HG03139 (cell line): Measurements from ENCODE around the gene SULT2B1.

ENCODE experiments used
- ATAC-seq: cut with Tn5 transposase; IDR thresholded peaks from one replicate; pipeline ENCODE4 v1.9.1; 2021; ENCODE audit not compliant: unreplicated experiment

Gene SULT2B1

GRCh38 chr19:48598996-48599700, 47.2 kb downstream of the SULT2B1 start:
- ATAC-seq: no peak

DNA sequence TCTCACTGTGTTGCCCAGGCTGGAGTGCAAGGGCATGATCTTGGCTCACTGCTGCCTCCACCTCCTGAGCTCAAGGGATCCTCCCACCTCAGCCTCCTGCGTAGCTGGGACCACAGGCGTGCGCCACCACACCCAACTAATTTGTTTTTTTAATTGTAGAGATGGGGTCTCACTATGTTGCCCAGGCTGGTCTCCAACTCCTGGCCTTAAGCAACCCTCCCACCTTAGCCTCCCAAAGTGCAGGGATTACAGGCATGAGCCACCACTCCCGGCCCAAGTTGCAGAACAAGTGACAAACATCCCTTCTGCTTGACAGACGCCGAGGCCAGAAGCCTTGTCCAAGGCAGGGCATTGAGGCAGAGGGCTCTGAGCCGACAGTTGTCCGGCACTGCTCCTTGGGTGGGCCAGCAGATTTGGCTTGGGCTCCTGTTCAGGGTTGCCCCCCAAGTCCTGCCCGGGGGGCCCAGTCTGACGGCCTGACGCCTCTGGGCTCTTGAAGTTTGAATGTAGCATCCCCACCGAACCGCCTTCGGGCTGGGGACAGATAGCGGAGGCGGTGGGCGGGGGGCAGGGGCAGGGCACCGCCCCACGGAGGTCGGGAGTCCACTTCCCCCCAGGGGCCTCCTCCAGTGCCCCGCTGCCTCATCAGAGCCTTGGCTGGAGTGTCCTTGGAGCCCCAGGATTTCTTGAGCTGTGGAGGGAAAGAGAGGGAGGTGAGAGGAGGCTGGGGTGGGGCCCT, 48.9 kb downstream of the SULT2B1 start:
- no peak for ATAC-seq

- ATAC-seq: no peak
These were observed 51.0 kb downstream of the SULT2B1 start for GRCh38 chr19:48603001-48603400.

DNA sequence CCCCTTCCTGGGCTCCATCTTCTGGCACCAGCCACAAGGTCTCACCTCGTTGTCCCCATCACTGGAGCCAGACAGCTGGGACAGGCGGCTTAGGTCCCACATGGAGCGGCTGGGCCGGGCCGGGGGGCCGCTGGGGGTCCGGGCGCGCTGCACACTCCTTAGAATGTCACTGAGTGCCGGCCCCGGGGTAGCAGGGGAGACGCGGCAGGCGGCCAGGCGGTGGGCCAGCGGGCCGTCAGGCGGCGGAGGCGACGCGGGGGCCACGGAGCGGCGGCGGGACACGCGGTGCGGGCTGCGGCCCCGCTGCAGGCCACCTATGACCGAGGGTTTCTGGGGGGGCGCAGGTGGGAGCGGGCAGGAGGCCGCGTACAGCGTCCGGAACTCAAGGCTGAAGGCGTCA, 51.5 kb downstream of the SULT2B1 start:
- ATAC-seq: no peak

DNA sequence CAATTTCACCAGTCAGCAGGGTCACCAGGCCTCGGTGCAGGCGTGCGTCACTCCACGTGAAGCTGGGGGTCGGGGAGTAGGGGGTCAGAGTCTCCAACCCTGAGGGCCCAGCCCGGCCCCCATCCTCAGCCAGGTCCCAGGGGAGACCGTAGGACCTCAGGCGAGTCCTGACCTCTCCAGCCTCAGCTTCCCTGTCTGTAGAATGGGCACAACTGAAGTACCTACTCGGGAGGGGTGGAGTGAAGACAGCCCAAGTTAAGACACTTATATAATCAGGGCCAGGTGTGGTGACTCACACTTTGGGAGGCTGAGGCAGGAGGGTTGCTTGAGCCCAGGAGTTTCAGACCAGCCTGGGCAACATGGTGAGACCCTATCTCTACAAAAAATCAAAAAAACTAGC, 51.9 kb downstream of the SULT2B1 start:
- ATAC-seq: no peak

DNA sequence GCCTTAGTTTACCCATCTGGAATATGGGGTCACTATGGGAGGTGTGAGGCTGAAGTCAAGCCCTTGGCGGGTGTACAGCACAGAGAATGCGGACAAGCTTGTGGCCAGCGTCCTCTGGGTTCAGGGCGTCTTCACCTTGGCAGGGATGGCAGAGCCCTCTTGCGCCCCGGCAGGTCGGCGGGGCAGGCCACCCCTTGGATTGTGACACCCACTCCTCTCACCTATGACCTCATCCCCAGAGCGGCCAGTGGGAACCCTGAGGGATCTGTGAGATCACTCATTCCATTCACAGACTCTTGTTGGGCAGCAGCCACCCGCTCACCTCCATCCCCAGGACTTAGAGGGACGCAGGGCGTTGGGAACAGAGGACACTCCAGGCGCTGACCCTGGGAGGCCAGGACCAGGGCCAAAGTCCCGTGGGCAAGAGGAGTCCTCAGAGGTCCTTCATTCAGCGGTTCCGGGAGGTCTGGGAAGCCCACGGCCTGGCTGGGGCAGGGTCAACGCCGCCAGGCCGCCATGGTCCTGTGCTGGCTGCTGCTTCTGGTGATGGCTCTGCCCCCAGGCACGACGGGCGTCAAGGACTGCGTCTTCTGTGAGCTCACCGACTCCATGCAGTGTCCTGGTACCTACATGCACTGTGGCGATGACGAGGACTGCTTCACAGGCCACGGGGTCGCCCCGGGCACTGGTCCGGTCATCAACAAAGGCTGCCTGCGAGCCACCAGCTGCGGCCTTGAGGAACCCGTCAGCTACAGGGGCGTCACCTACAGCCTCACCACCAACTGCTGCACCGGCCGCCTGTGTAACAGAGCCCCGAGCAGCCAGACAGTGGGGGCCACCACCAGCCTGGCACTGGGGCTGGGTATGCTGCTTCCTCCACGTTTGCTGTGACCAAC, 54.7 kb downstream of the SULT2B1 start, which contains the start of gene SPACA4:
SPACA4 (plus strand) TSS at position 280 of the 896 bp plus-strand sequence; CDS start at position 517, 237 bp downstream.
- no peak for ATAC-seq

DNA sequence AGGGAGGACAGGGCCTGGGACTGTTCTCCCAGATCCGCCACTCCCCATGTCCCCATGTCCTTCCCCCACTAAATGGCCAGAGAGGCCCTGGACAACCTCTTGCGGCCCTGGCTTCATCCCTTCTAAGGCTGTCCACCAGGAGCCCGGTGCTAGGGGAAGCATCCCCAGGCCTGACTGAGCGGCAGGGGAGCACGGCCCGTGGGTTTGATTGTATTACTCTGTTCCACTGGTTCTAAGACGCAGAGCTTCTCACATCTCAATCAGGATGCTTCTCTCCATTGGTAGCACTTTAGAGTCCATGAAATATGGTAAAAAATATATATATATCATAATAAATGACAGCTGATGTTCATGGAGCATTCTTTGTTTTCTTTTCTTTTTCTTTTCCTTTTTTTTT, 55.4 kb downstream of the SULT2B1 start:
- no peak for ATAC-seq

GRCh38 chr19:48608798-48609263, 56.9 kb downstream of the SULT2B1 start:
- no peak for ATAC-seq

- ATAC-seq: no peak
These were observed 57.7 kb downstream of the SULT2B1 start for GRCh38 chr19:48609571-48610108.

- no peak for ATAC-seq
These were observed 59.9 kb downstream of the SULT2B1 start for GRCh38 chr19:48611872-48612271.

DNA sequence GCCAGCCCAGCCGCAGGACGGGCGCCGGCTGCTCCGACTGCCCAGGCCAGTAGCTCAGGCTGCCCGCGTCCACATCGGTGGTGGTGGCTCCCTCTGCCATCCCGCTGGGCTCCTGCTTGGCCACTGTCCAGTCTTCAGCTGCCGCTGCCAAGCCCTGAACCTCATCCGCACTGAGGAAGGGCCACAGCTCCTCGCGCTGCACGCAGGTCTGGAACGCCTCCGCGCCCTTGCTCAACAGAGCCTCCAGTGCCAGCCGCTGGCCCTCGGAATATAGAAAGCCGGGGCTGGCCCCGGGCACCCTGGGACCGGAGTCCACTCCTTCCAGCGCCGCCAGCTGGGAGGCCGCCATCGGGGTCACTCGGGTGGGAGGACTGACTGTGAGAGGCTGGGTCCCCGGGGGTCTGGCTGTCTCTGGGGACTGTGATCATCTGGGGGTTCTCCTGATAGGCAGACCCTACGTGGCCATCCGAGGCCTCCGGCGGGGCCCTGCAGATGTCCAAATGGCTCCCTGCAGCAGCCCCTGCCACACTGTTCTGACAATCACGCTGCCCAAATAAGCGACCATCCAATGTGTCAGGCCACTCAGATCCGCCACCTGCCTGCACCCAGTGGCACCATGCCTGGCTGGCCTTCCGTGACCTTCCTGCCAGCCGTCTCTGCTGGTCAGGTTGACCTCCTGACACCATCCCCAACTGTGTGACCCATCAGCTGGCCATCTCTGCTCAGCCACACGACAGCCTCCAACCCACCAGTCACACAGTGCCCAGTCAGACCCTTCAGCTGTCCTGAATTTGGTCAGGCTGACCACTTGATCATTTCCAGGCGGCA, 61.3 kb downstream of the SULT2B1 start:
- no peak for ATAC-seq

DNA sequence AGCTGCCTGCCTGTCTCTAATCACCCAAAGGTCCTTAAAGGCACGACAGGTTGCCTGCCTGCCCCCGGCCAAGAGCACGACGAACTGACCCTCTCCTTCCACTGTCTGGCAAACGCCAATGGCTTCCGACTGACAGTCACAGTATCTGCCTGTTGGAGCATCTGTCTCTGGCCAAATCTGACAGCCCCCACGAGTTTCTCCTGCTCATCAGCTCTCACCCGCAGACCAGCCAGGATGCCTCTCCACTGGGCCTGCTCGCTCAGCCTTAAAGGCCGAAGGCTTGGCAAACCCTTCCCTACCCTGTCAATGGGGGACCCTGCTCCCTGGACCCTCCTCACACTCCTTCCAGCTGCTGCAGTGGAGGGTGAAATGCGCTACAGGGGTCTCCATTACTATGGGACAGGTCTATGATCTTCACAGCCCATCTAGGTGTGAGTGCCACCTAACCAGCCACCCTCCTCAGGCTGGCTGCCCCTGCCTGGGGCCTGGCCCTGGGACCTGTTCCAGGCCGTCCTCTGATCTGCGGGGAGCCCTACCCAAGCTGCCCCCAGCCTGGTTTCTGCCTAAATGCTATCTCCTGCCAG, 62.0 kb downstream of the SULT2B1 start:
- ATAC-seq: no peak

DNA sequence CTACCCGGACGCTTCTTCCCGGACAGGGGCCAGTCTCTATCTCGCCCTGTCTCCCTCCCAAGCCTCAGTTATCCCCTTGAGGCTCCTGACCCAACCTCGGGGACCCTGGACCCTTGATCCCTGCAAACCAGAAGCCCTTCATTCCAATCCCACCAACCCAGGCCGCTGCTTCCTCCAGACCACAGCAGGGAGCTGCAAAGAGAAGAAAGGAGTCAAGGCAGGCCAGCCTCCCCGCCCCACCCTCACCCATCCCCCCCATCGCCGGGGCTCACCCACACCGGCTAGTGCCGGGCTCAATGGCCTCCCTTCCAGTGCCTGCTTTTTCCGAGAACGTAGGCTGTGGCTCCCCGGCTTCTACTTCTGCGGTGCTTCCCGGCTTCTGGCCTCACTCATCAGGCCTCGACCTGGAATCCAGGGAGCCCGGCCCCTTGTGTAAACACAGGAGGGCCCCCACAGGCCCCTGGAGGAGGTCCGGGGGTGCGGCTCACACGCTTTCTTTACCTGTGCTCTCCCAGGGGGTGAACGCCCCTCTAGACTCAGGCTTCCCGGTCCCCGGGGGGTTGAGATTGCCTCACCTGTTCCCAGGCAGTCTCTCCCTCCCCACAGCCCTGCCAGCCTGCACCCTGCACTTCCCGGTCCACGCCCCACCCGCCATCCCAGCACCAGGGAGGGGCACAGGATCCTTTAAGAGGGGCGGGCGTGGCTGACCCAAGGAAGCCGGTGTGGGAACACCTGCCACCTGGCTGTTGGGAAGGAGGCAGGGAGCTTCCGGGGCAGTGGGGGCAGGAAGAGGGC, 62.7 kb downstream of the SULT2B1 start, which contains the start of gene FAM83E:
FAM83E (minus strand) TSS at position 641 of the 795 bp plus-strand sequence. CDS start 1,704 bp downstream, outside the sequence.
- ATAC-seq: no peak

- ATAC-seq: no peak
These were observed 63.5 kb downstream of the SULT2B1 start for GRCh38 chr19:48615231-48616040.

- ATAC-seq: no peak
These were observed 64.1 kb downstream of the SULT2B1 start for GRCh38 chr19:48616041-48616436.

DNA sequence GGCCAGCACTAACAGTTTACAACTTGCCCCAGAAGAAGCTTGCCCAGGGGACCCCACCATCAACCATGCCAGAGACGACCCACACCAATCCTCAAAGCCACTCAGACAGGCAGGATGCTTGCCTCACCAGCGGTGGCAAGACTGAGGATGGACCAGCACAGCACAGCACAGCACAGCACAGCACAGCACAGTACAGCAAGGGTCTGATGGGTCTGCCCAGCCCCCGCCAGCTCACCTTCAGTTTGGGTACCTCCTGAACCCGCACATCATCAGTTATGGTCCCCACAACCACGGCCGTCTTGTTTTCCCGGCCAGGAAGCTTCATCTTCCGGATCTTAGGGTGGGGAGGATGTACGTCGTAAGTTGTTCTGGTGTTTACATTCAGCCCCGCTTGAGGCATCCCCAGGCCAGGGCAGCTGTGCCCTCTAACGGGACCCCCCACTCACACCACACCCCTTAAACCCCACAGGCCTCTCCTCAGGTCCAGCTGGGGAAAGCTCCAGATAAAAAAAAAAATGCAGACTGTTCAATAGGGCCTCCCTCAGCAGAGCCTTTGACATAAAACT, 64.6 kb downstream of the SULT2B1 start:
- ATAC-seq: no peak

DNA sequence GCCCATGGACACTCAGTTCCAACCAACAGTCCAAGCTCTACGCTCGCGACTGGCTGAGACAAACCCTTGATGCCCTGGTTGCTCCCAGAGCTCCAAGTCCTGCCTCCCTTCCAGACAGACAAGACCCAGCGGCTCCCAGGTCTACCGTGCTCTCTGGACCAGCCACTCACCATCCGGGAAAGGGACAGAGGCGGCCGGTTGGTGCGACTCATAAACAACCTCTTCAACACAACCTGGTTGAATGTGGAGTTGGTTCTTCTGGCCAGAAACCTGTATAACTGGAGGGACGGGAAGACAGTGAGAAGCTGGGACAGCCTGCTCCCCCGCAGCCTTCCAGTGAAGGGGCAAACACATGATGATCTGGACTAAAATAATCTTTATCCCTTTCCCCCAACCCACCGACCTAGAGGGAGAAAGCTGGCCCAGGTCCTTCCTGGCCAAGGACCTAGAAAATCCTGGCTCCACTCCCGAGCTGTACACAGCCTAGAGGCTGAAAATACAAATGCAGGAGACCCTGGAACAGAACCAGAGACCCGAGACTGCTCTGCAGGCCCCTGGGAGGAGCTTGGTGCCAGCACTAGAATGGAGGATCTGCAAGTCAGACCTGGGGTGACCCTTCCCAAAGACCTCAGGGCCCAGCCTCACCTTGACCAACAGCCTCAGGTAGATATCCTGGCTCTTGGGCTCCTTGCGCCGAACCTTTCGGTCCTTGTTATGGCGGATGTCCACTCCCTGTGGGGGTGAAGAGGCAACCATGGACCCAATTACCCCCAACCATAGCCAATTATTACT, 65.4 kb downstream of the SULT2B1 start:
- no peak for ATAC-seq
